OCI-LY7 (cell line): ENCODE measurements around the gene ARHGEF4.

Experiments
- EZH2phosphoT487 ChIP-seq: fragments of 200-600 bp; sonication (generic); IDR thresholded peaks from 2 replicates; pipeline ENCODE4 v1.6.1; 2018; ENCODE audit warnings: low read depth, borderline replicate concordance, mild to moderate bottlenecking, mixed run types, antibody characterized with exemption, low read length, moderate library complexity, mixed read lengths
- TF ChIP-seq, protein P1 (sequence below): fragments of 200-600 bp; sonication (generic); conservative IDR thresholded peaks from 2 replicates; pipeline ENCODE4 v1.5.1; 2014; ENCODE audit warnings: mild to moderate bottlenecking, antibody characterized with exemption, low read length, moderate library complexity, mixed read lengths

DNA sequence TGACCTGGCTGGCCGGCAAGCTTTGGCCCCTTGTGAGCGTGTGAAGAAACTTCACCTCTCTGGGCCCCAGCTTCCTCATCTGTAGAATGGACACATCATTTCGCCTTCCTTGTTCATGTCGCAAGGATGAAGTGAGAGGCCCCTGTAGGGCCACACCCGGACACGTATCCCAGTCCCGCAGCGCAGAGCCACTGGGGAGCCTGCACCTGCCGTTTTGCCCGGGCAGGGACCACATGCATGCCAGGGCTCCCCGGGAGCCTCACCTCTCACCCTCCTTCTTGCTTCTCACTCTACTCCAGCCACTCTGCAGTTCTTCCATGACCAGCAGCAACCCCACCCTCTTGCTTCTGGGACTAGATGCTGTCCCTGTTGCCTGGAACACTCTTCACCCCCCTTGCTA, 179.1 kb downstream of the ARHGEF4 start:
- TF ChIP-seq, protein P1, sequence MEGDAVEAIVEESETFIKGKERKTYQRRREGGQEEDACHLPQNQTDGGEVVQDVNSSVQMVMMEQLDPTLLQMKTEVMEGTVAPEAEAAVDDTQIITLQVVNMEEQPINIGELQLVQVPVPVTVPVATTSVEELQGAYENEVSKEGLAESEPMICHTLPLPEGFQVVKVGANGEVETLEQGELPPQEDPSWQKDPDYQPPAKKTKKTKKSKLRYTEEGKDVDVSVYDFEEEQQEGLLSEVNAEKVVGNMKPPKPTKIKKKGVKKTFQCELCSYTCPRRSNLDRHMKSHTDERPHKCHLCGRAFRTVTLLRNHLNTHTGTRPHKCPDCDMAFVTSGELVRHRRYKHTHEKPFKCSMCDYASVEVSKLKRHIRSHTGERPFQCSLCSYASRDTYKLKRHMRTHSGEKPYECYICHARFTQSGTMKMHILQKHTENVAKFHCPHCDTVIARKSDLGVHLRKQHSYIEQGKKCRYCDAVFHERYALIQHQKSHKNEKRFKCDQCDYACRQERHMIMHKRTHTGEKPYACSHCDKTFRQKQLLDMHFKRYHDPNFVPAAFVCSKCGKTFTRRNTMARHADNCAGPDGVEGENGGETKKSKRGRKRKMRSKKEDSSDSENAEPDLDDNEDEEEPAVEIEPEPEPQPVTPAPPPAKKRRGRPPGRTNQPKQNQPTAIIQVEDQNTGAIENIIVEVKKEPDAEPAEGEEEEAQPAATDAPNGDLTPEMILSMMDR = no peak
- no peak for TF ChIP-seq EZH2phosphoT487
